DND-41 (cell line): Measurements from ENCODE around the gene TOX2.

Source experiments
- CTCF ChIP-seq: IDR thresholded peaks from 2 replicates; pipeline ENCODE4 v1.5.1; 2012; ENCODE audit warnings: borderline replicate concordance, low read length, moderate library complexity, mild to moderate bottlenecking; ENCODE audit not compliant: poor library complexity, severe bottlenecking; ENCODE audit errors: extremely low read depth
- EZH2 ChIP-seq: IDR thresholded peaks from 3 replicates; pipeline ENCODE4 v1.6.1; 2012; ENCODE audit warnings: borderline replicate concordance, low read depth, mild to moderate bottlenecking, moderate library complexity, low read length, inconsistent platforms; ENCODE audit not compliant: severe bottlenecking

- TF ChIP-seq CTCF (no peak), EZH2 (no peak)
These were observed 101.9 kb downstream of the TOX2 start for GRCh38 chr20:44016525-44016924.
